ENCODE measurements around the gene ARID5B. TPM values are rescaled to one million over a fixed set of nuclear protein-coding genes. Genes with fewer than 3 reads are reported as not detected.

ARID5B gene
- total and polyA plus RNA-seq, 2 experiments from 2014 or later = 1.3 to 1.6 TPM

- peak; percentile 75 to 79 for TF ChIP-seq CTCF (conservative IDR thresholded peaks at IDR 0.05; ENCODE audit: low read depth in 2 of 2)
Observed at GRCh38 chr10:61896854-61897661, 4.4 kb upstream of the ARID5B start (continued).

- peak overlapping the region; percentile 94 for H2AFZ ChIP-seq
- Mint-ChIP-seq H3K27ac (no peak overlapping the region), H3K9me3 (no peaks in the 10 kb centered on the region), H3K36me3 (ENCODE audit: low read depth) (no peaks in the 10 kb centered on the region; the same call in 2 of the 3 replicates), H3K27me3 (ENCODE audit: insufficient read depth, low read depth, poor library complexity) (peaks cover 49% of the 10 kb centered on the region), H3K4me1 (peaks cover 36% of the 10 kb centered on the region), H3K4me3 (peak overlapping the region; percentile 85)
- H3K4me1 ChIP-seq (ENCODE audit: insufficient read depth) = peaks cover 27% of the 10 kb centered on the region
- peak overlapping the region; percentile 76 for H3K4me3 ChIP-seq
- H3K79me2 ChIP-seq (replicated peaks; ENCODE audit: insufficient read depth) = no peaks in the 10 kb centered on the region
- H3K9me2 ChIP-seq (ENCODE audit: insufficient read depth) = no peaks in the 10 kb centered on the region
- no peaks in the 10 kb centered on the region for H3K36me3 ChIP-seq (ENCODE audit: insufficient read depth)
- no peaks in the 10 kb centered on the region for H4K20me1 ChIP-seq (replicated peaks; ENCODE audit: insufficient read depth)
- peak; percentile 61 for ATAC-seq
- DNase-seq (ENCODE audit: low spot score) = peak; percentile 63
- H3K4me2 ChIP-seq = peak overlapping the region; percentile 99
- no peak overlapping the region for H3K27ac ChIP-seq (ENCODE audit: low read depth)
- peaks cover 48% of the 10 kb centered on the region for H3K27me3 ChIP-seq (ENCODE audit: insufficient read depth)
- H3F3A ChIP-seq (replicated peaks; ENCODE audit: low read depth) = no peaks in the 10 kb centered on the region
- TF ChIP-seq STAT1 (IDR thresholded peaks at IDR 0.05; ENCODE audit: unreplicated experiment) = no peak
- no peak for TF ChIP-seq POLR2AphosphoS5 (IDR thresholded peaks at IDR 0.05; ENCODE audit: low read depth)
- TF ChIP-seq JUNB (IDR thresholded peaks at IDR 0.05; ENCODE audit: unreplicated experiment) = no peak
- no peak for TF ChIP-seq NANOG (IDR thresholded peaks at IDR 0.05; ENCODE audit: borderline replicate concordance)
- no peak for TF ChIP-seq ZNF462 (CRISPR knock-in tag; IDR thresholded peaks at IDR 0.05)
- no peak for TF ChIP-seq CREB1 (CRISPR knock-in tag; IDR thresholded peaks at IDR 0.05; ENCODE audit: low read depth)
- TF ChIP-seq ZNF114 (CRISPR knock-in tag; IDR thresholded peaks at IDR 0.05) = no peak
- peak; percentile 35 for TF ChIP-seq EZH2 (IDR thresholded peaks at IDR 0.05; ENCODE audit: low read depth, unreplicated experiment)
- no peak for TF ChIP-seq REST (IDR thresholded peaks at IDR 0.05; ENCODE audit: unreplicated experiment)
- TF ChIP-seq ZNF331 (CRISPR knock-in tag; IDR thresholded peaks at IDR 0.05; ENCODE audit: low read depth) = no peak
Observed at GRCh38 chr10:61897671-61898434, 3.6 kb upstream of the ARID5B start.

Measured in GM23338 (cell line).